ENCODE data around the gene FRMD4A.

Gene FRMD4A

GRCh38 chr10:13709931-13710650, 620.6 kb downstream of the FRMD4A start:
- no peak for DNase-seq

- no peak for DNase-seq
Observed at GRCh38 chr10:13708256-13708990, 622.3 kb downstream of the FRMD4A start.

GRCh38 chr10:13707156-13707881, 623.4 kb downstream of the FRMD4A start:
- peak in 1 of 2 experiments; percentile 11 for DNase-seq

- no peak for DNase-seq
Observed at GRCh38 chr10:13706604-13707003, 624.1 kb downstream of the FRMD4A start.

GRCh38 chr10:13706175-13706574, 624.5 kb downstream of the FRMD4A start:
- no peak for DNase-seq

GRCh38 chr10:13705526-13706174, 625.1 kb downstream of the FRMD4A start:
- DNase-seq, result no peak

GRCh38 chr10:13704964-13705363, 625.8 kb downstream of the FRMD4A start:
- DNase-seq, result no peak

GRCh38 chr10:13703997-13704536, 626.7 kb downstream of the FRMD4A start:
- DNase-seq, result no peak

GRCh38 chr10:13703101-13703818, 627.5 kb downstream of the FRMD4A start:
- DNase-seq, result no peak

- DNase-seq, result no peak
Observed at GRCh38 chr10:13701157-13701919, 629.4 kb downstream of the FRMD4A start.

GRCh38 chr10:13700473-13701144, 630.1 kb downstream of the FRMD4A start:
- DNase-seq, result no peak

- no peak for DNase-seq
Observed at GRCh38 chr10:13699216-13699615, 631.5 kb downstream of the FRMD4A start.

- no peak for DNase-seq
Observed at GRCh38 chr10:13698217-13698616, 632.5 kb downstream of the FRMD4A start.

- DNase-seq, result no peak
Observed at GRCh38 chr10:13696071-13696470, 634.7 kb downstream of the FRMD4A start.

- DNase-seq, result no peak
Observed at GRCh38 chr10:13695588-13695987, 635.1 kb downstream of the FRMD4A start.

GRCh38 chr10:13693783-13694700, 636.7 kb downstream of the FRMD4A start:
- no peak for DNase-seq

- no peak for DNase-seq
Observed at GRCh38 chr10:13690281-13690825, 640.4 kb downstream of the FRMD4A start.

GRCh38 chr10:13686331-13686752, 644.4 kb downstream of the FRMD4A start:
- no peak for DNase-seq

- no peak for DNase-seq
Observed at GRCh38 chr10:13685885-13686284, 644.8 kb downstream of the FRMD4A start.
